ENCODE measurements around the gene AP3D1.

DNA sequence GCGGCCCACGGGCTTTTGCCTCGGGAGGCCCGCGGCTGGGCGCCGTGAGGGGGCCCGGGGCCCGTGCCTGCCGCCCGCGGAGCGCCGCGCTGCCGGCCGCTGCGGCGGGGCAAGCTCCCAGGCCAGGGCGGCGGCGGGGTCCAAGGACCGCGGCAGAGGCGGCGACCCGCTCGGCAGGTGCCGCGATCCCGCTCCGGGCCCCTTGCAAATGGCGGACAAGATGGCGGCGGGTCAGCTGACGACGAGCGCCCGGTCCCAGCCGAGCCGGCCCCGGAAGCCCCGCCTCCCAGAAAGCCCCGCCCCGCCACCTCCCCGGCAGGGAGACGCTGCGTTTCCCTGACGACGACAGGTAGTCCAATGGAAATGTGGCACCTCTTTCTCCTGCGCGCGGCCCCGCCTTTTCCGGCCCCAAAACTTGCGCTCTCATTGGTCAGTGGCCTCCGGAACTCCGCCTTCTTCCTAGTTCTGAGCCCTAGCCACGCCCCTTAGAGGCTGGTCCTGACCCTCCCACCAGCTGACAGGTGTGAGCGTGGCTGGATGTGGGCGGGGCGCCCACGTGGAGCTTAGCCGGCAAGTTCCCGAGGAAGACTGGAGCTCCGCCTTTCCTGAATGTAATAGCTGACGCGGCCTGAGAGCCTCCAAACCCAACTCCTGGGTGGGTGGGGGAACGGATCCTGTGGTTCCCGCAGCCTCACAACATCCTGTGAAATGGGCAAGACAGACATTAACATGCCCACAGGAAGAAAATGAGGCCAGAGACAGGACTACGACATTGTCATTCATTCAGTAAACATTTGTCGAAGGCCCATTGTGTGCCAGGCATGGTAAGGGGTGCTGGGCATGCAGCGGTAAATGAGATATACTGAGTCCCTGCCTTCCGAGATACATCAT, at the start of gene AP3D1:
- TF ChIP-seq GATA2 (IDR thresholded peaks at IDR 0.05; ENCODE audit: low read depth, low read length) = no peak
- TF ChIP-seq GATA3 (IDR thresholded peaks at IDR 0.05; ENCODE audit: low read depth, low read length) = no peak

Measured in SH-SY5Y (cell line).